ENCODE measurements around the gene ADARB2.
"Not testable (repeated sequence)": the region's sequence is repeated elsewhere in the genome, so short reads cannot be mapped to it uniquely, and the experiment has no call there.

Gene ADARB2

DNA sequence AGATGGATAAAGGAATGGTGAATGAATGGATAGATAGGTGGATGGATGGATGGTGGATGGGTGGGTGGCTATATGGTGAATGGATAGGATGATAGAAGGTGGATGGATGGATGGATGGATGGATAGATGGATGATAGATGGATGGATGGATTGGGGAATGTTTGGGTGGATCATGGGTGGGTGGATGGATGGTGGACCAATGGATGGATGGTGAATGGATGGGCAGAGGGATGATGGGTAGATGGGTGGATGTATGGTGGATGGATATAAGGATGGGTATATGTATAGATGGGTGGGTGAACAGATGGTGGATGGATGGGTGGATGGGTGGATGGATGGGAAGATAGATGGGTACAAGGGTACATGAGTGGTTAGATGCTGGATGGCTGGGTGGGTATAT is 322.4 kb downstream of the ADARB2 start:
- Histone ChIP-seq H4K20me1 (ENCODE audit: insufficient read depth) (no peaks in the 10 kb centered on the region), H3K4me3 (IDR thresholded peaks at IDR 0.05; ENCODE audit: insufficient read depth, low read depth, low read length) (no peak overlapping the region), H2AFZ (ENCODE audit: low read depth) (no peak overlapping the region), H3K27me3 (ENCODE audit: insufficient read depth, low read depth) (no peaks in the 10 kb centered on the region), H3K27ac (no peak overlapping the region), H3K9ac (no peak overlapping the region), H3K79me2 (ENCODE audit: insufficient read depth, low read depth) (no peaks in the 10 kb centered on the region), H3K4me1 (ENCODE audit: low read depth, poor library complexity, severe bottlenecking) (no peaks in the 10 kb centered on the region), H3K4me2 (no peak overlapping the region), H3K36me3 (ENCODE audit: insufficient read depth) (no peaks in the 10 kb centered on the region)
- no peak for TF ChIP-seq CTCF (conservative IDR thresholded peaks at IDR 0.05; ENCODE audit: low read depth, low read length)

- H3K4me3 ChIP-seq (IDR thresholded peaks at IDR 0.05; ENCODE audit: insufficient read depth, low read depth, low read length); H3K4me2 ChIP-seq; H3K36me3 ChIP-seq (ENCODE audit: insufficient read depth); H3K4me1 ChIP-seq (ENCODE audit: low read depth, poor library complexity, severe bottlenecking); H3K27me3 ChIP-seq (ENCODE audit: insufficient read depth, low read depth); H3K27ac ChIP-seq; H3K9ac ChIP-seq; H4K20me1 ChIP-seq (ENCODE audit: insufficient read depth); H3K79me2 ChIP-seq (ENCODE audit: insufficient read depth, low read depth); H2AFZ ChIP-seq (ENCODE audit: low read depth): not testable (repeated sequence)
Measured at GRCh38 chr10:1414346-1414745, 323.0 kb downstream of the ADARB2 start.

DNA sequence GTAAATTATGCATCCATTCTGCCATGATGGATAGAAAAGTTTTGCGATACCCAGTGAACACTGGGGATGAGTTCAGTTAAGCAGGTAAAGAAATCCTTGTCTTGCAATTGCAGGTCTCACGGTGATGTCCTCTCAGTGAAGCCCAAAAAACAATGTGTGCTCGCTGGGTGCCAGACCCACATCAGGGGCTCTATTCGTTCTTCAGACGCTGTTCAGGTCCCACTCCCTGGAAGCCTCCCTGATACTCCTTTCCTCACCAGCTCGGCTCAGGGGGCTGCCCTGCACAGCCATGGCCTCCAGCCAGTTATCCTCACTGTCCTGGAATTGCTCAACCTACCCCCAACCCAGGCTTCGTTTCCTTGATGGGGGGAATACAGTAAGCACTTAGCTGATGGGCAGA is 323.5 kb downstream of the ADARB2 start:
- no peak overlapping the region for H3K4me2 ChIP-seq
- no peak overlapping the region for H3K27ac ChIP-seq
- H4K20me1 ChIP-seq (ENCODE audit: insufficient read depth) = no peaks in the 10 kb centered on the region
- no peaks in the 10 kb centered on the region for H3K4me1 ChIP-seq (ENCODE audit: low read depth, poor library complexity, severe bottlenecking)
- H3K9ac ChIP-seq = no peak overlapping the region
- no peak overlapping the region for H2AFZ ChIP-seq (ENCODE audit: low read depth)
- no peaks in the 10 kb centered on the region for H3K27me3 ChIP-seq (ENCODE audit: insufficient read depth, low read depth)
- H3K79me2 ChIP-seq (ENCODE audit: insufficient read depth, low read depth) = no peaks in the 10 kb centered on the region
- no peaks in the 10 kb centered on the region for H3K36me3 ChIP-seq (ENCODE audit: insufficient read depth)
- TF ChIP-seq CTCF (conservative IDR thresholded peaks at IDR 0.05; ENCODE audit: low read depth, low read length) = no peak
- no peak overlapping the region for H3K4me3 ChIP-seq (IDR thresholded peaks at IDR 0.05; ENCODE audit: insufficient read depth, low read depth, low read length)

DNA sequence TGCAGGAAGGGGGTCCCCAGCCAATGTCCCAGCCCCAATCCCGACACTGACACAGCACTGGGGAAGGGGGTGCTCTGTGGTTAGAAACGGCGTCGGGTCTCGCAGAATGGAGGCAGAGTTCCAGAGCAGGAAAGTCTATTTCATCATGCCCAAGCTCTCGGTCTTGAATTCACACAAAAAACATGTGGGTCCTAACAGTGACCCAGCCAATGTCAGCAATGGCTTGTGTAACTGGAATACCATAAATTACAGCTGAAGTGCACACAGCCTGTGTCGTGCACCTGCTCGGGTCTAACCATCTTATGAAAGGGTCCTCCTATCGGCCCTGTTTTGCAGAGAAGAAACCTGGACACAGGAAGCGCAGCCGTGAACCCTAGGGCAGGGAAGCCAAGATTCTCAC is 324.1 kb downstream of the ADARB2 start:
- no peak overlapping the region for H3K9ac ChIP-seq
- TF ChIP-seq CTCF (conservative IDR thresholded peaks at IDR 0.05; ENCODE audit: low read depth, low read length) = no peak
- H3K27me3 ChIP-seq (ENCODE audit: insufficient read depth, low read depth) = no peaks in the 10 kb centered on the region
- H3K27ac ChIP-seq = no peak overlapping the region
- no peaks in the 10 kb centered on the region for H3K36me3 ChIP-seq (ENCODE audit: insufficient read depth)
- H4K20me1 ChIP-seq (ENCODE audit: insufficient read depth) = no peaks in the 10 kb centered on the region
- H3K79me2 ChIP-seq (ENCODE audit: insufficient read depth, low read depth) = no peaks in the 10 kb centered on the region
- H3K4me1 ChIP-seq (ENCODE audit: low read depth, poor library complexity, severe bottlenecking) = no peaks in the 10 kb centered on the region
- no peak overlapping the region for H3K4me3 ChIP-seq (IDR thresholded peaks at IDR 0.05; ENCODE audit: insufficient read depth, low read depth, low read length)
- H3K4me2 ChIP-seq = no peak overlapping the region
- no peak overlapping the region for H2AFZ ChIP-seq (ENCODE audit: low read depth)

GRCh38 chr10:1412531-1413189 is 324.7 kb downstream of the ADARB2 start:
- TF ChIP-seq CTCF (conservative IDR thresholded peaks at IDR 0.05; ENCODE audit: low read depth, low read length) = no peak
- Histone ChIP-seq H3K9ac (no peak overlapping the region), H3K27me3 (ENCODE audit: insufficient read depth, low read depth) (no peaks in the 10 kb centered on the region), H3K27ac (no peak overlapping the region), H3K4me2 (no peak overlapping the region), H2AFZ (ENCODE audit: low read depth) (no peak overlapping the region), H3K4me1 (ENCODE audit: low read depth, poor library complexity, severe bottlenecking) (no peaks in the 10 kb centered on the region), H4K20me1 (ENCODE audit: insufficient read depth) (no peaks in the 10 kb centered on the region), H3K79me2 (ENCODE audit: insufficient read depth, low read depth) (no peaks in the 10 kb centered on the region), H3K36me3 (ENCODE audit: insufficient read depth) (no peaks in the 10 kb centered on the region), H3K4me3 (IDR thresholded peaks at IDR 0.05; ENCODE audit: insufficient read depth, low read depth, low read length) (no peak overlapping the region)
